Stimulated activated naive CD4-positive, alpha-beta T cell (primary cell): ENCODE measurements around the gene SALL1.

ENCODE experiments used
- DNase-seq, 6 experiments: peaks; one replicate each; lab custom pipeline; 2025; lab: John Stamatoyannopoulos, UW

SALL1 gene

DNA sequence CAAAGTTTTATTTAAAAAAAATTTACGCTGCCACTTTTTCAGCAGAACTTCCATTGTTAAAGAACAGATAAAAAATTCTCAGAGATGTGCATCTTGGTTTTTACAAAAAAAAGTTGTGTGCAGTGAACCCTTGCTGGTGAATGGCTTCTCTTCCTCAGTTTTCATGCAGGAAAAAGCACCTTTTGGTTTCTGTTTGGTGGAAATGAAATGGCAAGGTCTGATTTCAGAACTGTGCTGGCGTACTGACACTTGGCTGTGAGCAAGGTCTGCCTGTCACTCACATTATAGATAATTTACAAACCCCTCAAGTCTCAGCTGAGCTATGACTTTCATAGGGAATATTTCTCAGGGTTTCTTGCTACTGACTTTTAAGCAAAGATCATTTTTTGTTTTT is 5.7 kb upstream of the SALL1 start:
- DNase-seq = no peak

DNA sequence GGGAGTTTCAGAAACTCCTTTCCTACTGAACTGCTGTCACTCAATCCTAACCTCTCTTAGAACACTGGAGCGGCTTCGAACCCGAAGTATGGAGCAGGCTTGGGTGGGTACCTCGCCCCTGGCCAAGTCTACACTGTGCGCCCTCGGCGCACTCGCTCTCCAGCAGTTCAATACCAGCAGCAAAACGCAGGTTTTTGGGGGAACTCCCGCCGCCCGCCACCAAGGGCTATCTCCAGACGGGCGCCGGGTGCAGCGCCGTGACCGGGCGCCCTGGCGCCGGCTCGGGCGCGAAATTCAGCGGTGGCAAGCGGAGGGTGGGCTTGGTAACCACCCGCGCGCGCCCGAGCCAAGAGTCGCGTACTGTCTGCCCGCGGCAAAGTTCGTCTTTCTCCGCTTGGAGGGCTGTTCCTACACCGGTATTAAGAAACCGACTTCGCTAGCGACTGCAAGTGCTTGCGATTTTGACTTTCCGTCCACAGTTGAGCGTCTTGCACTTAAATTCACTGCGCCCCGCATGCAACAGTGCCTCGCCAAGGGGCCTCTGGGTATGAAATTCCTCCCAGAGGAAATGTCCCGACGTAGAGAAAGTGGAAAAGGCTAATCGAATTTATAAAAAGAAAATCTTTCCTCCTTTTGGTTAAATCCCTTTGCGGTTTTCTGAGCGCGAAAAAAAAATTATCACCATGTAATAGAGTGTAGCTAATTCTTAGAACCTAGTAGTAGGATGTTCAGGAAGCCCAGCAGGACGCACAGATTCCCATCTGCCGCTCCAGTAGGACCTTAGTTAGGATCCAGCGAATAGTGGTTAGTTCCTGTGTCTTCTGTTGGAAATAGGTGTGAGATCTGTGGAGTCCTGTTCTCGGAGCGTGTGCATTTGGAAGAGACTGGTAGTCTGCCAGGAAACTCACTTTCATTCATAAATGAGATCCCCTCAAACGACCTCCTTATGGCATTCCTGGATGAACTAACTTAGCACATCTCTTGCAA is 5.0 kb upstream of the SALL1 start:
- DNase-seq = no peak

DNA sequence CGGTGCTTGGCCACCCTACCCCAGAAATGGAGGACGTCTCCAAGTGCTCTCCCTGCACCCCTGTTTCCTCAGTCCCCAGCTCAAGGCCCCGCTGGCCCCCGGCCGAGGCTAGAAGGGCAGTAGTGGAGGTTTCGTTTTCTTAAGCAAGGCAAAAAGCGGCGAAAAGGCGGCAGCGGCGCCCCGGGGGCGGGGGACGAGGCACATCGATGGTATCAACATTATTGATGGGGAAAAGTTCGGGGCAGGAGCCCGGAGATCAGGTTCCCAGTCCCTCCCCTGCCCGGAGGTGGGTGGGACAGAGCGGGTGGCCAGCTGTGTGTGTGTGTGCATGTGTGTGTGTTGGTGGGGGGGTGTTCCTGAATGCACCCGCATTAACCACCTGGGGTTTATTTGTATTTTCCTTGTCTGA is 4.1 kb upstream of the SALL1 start:
- DNase-seq = no peak

DNA sequence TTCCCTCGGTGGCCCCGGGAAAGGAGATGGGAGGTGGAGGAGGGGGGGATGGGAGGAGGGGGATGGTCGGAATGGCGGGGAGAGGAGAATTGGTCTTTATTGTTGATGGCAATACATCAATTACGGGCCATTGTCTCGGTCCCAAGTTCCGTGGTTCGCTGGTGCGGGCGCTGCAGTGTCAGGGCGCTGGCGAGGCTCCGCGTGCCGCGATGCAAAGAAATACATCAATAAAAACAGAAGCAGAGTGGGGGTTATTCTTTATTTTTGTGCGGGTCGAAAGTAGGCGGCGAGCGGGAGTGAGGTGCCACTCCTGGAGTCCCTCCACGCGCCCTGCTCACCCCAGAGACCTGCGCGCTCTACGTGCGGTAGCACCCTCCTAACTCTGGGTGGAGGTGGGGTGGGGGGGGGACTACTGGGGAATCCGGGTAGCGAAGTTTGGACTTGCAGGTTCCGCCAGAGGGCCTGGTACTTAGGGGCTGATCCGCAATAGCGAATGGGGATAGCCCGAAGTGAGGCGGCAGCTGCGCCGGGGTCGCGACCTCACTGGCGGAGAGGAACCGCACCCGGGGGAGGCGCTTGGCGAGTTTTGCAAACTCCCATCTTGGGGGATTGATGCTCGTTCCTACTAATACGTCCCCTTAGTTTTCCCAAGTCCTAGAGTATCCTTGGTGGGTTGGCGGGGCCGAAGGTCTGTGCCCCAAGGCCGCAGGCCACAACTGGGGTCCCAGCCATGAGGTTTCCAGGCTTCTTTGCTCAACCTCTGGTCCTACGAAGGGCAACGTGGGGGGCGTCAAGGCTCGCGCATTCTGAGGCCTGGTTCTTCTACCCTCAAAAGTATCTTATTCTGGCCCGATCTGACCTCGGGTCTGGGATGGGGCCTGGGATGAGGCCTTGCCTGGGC is 3.5 kb upstream of the SALL1 start:
- DNase-seq = no peak

DNA sequence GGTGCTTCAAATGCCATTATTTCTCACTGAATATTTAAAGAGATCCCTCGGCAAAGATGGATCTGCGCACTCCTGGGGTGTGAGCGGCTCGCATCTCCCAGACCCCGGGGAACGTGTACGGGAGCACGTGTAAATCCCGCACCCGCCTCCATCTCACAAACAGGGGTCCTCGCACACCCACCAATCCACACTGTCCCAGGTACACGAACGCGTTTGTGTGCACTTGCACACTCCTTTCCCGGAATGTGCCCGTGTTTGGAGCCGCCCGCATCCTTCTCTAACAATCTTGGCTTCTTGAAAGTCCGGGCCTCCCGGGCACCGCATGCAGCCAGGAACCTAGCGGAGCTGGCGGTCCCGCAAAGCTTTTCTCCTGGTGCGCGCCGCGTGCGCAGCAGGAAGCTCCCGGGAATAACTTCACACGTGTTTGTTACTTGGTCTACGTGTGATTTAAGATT is 2.5 kb upstream of the SALL1 start:
- no peak for DNase-seq

DNA sequence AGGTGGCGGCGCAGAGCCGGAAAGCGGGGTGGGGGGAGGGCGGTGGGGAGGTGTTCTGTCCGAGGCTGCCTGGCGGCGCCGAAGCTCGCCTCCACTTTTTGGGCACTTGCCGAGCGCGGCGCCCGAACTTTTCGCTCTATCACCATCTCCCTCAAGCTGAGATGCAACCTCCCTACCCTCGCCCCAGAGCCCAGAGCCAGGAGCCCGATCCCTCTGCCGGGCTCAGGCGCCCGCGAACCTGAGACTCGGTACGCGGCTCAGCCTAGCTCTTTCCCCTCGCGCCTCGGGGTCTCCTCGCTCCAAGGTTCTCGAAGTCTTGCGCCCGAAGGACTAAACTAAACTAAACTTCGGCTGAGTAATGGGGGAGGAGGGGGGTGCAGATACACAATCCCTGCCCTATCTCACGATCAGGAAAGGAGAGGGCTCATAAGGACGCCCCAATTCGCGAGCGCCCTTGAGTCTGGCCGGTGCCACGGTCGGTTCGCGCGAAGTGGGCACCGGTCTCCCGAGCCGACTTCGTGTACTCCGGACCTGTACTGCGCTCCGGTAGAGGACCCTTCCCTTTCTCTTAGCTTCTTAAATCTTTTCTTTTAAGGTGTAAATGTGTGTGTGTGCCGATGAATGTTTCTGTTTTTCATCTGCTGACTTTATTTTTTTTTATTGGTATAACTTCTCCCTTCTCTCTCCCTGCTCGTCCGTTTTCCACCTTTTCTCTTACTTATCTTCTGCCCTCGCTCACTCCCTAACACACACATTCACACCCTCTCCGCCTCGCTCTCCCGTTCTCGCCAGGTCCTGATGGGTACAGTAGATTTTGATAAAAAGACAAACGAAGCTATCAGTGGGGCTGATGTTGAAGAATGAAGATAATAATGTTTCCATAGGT is 1.9 kb upstream of the SALL1 start:
- no peak for DNase-seq

DNA sequence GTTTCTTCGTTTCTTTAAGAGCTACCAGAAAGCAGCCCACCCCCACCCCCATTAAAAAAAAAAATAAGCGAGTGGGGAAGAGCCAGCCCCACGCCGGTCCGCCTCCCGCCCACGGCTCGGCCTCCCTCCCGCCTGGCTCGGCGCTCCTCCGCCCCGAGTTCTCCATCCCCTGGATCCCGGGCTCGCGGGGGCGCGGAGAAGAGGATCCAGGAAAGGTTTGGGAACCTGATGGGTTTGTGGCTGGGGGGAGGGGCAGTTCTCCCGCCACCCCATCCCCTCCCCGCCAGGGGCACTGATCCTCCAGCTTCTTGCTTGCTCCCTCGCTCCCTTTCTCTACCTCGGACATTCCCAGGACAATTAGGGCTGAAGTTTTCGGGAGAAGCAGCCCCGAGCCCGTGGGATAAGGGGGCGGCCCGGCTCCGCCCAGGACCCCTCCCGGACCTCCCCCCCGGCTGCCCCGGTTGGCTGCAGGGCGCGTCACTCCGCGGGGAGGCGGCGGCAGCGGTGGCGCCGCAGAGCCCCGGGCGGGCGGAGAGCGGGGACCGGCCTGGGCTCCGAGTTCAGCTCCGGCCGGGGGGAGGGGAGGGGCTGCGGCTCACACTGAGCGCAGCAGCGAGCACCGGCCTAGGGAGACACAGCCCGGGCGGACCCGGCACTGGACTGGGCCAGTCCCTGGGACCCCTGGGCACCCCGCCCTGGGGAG is 1.0 kb upstream of the SALL1 start:
- no peak for DNase-seq

DNA sequence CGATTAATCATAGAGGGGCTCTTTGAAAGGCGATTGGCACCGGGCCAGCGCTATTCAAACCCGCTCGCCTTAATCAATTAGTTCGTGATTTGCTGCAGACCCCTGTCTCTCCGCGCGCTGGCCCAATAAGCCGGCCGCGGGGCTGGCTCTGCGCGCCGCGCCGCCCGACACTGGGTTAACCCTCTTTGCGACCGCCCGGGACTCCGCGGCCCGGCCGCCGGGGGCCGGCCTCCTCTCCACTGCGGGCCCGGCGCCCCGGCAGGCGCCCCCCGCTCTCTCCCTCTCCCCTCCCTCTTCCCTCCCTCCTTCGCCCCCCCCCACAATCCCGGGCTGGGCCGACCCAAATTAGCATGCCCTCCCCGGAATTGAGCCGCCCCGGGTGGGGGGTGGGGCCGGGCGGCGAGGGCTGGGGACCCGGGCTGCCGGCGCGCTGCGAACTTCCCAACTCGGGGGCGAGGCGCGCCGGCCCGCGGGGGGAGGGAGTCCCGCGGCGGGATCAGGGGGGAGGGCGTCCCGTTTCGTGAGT is 428 bp upstream of the SALL1 start:
- no peak for DNase-seq

DNA sequence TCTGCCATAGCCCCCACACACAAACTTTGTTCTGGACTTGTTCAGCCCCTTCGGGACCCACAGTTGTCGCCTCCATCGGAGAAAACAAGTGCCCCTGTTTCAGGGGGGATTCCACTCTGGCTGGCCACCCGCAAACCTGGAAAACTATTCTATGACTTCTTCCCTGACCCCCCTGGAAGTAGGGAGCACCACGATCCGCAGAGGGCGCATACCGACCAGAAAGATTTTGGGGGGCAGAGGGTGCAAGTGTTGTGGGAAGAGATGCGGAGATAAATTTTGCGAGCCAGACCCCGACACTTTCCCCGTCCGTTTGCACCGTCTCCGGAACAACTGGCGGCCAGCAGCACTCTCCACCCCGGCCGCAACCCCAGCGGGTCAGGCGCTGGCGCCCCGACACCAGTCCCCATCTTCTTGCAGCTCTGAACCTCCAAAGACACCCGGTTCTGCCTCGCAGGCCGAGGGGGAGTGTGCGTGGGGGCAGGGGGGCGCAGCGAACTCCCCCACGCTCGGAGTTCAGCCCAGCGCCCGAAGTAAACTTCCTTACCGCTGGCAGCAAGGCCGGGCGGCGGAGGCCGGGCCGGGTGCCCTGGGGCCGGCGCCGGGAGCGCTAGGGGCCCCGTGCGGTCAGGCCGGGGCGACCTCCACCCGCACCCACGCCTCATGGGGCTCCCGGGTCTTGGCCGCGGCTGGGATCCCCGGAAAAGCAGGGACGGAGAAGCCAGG is 744 bp downstream of the SALL1 start:
- DNase-seq = no peak

DNA sequence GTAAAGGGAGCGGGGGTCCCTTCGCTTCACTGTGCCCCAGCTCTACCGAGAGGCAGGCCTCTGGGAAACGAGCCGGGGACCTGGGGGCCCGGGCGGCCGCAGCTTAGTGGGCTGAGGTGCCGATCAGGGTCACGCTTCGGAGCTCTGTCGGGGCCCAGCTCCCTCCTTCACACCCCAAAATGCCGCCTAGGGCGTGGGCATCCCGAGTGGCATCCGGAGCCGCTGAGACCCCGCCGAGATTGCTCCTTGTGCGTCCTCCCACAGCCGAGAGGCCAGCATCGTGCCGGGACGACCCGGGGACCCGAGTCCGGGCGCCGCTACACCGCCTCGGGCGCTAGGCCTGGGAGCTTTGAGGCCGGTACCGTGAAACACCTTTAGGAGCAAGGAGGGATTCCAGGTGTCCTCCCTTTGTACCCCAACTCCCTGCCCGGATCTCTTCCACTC is 1.3 kb downstream of the SALL1 start:
- no peak for DNase-seq

DNA sequence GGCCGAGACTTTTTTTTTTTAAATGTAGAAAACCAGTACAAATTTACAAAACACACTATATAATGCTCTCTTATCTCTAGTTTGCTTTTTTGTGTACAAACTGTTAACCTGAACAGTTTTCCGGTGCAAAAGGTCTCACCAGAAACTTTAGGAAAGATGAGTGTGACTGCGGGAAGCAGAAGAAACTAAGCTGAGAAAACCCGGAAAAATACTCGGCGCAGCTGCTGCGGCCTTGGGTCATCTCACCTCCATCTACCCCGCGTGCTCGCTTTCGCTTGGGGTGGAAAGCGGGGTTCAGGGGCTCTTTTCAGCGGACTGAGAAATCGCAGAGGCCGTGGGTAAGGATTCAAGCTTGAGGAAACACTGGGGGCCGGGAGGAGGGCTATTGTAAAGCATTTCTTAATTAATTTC is 1.8 kb downstream of the SALL1 start:
- no peak for DNase-seq

DNA sequence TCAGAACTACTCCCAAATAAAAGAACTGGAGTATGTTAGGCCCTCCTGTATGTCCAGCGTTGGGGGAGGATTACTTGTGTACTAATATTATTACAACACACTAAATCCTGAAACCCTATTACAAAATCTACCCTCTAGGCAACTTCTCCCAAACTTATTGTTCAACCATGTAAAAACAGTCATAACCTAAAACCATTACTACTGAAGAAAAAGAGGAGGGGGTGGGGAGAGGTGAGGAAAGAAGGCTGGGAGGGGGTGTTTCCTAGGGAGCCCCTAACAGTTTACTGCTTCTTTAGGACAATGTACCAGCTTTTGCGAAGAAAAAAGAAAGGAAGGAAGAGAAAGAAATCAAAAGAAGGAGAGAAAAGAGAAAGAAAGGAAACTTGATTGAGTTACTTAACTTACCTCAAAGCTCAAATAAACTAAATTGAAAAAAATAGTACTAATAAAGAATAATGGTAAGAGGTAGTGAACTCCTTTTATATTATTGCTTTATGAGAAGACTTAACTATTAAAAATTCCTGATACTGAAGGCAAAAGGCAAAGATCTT is 2.3 kb downstream of the SALL1 start:
- DNase-seq = no peak

DNA sequence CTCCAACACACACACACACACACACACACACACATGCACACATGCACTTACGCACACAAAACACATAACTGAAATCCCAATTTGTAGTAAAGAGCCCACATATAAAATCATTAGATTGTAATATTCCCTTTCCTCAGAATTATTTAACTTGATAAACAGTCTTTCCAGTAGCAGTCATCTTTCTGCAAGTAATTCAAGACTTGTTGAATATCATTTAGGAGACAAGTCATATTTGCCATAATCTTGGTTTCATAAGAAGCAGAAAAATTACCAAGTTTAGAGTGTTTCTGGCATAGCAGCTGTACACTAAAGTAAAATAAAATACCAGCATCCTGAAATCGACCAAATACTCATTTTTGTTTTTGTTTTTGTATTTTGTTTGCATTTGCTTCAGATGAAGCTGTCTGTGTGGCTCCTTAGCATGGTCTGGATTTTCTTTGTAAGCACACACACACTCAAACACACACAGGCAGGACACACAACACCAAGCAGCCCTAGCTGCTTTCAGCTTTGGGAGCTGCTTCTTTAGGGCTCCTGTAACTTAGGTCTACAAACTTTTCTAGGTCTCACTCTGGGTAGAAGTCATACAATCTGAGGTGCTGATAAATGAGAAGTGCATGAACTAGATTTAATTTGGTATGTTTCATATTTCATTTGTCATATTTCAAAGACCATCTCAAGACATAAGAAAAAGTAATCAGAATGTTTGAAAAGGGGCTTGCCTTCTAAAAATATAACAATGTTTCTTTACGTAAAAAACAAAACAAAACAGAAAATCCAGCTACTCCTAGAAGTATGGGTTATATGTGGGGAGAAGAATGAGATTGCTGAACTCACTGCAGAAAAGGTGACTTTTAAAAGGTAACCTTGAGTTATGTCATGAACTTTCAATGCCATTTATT is 3.0 kb downstream of the SALL1 start:
- DNase-seq = no peak

DNA sequence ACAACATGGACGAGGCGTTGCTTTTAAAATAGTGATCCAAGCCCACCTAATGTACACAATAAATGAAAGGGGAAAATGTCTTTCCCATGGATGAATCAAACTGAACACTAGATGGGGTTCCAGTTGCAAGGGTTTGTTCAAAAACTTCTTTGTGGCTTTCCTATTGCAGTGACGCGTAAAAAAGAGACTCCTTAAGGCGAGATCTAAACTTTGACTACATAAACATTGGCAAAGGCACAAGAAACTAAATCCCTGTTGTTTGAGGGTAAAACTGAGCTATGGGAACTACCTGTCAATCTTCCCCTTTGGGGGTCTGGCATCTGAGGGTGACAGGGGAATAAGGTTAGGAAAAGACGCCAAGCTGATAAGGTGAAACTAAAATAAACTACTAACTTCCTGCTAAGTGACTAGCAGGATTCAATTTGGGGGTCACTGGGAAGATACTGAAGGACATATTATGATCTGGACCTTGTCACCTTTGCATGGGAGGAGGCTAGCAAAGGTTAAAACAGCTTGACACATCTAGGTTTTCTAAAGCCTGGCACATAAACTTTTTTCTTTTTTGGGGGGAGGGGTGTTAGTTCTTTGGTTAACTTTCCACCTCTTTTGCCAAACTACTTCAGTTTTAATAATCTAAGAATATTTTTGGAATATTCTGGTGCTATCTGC is 4.7 kb downstream of the SALL1 start:
- no peak for DNase-seq

DNA sequence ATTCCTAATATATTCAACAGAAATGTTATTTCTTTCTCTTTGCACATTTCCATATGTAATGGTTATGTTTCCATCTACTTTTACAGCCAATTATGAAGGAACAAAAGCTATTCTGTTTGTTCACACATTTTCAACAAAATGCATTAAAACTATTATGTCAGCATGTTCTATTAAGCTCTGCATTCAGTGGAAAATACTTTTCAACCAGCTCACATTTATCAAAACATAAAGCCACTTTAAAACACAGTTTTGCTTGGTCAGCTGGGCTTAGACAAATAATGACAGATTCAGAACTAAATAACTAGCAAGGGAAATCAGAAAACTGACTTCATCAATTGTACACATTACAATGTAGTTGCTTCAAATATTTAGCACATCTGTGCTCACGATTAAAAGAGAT is 6.9 kb downstream of the SALL1 start:
- no peak for DNase-seq

DNA sequence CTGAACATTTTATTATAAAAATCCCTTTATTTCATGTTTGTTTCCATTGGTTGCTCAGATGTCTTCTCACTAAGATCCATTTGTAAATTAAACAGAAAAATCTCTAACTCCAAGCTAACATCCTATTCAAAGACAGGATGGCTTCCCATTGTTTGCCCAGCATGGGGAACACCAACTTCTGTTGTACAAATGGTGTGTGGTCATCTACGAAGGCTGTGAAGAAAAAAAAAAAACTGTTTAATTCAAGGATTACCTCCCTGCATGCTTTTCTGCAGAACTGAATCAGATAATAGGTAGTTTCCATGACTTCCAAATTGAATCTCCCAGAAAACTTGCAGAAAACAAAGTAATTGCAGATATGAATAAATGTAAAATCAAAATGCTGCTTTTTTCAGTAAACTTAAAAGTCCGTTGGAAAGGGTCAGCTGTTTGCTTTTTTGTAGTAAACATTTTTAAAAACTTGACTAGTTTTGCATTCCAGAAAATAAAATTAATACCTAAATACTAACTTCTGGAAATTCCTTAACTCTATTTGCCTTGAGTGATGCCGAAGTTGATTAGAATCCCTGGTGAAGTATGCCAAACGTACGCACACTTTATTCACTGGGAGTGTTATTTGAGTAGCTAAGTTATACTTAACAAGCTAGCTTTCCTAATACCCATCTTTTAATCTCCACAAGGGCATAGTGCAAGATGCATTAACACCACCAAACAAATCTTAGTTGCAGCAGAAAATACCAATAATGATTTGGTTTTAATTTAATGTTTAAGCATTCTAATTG is 7.7 kb downstream of the SALL1 start:
- DNase-seq = no peak

DNA sequence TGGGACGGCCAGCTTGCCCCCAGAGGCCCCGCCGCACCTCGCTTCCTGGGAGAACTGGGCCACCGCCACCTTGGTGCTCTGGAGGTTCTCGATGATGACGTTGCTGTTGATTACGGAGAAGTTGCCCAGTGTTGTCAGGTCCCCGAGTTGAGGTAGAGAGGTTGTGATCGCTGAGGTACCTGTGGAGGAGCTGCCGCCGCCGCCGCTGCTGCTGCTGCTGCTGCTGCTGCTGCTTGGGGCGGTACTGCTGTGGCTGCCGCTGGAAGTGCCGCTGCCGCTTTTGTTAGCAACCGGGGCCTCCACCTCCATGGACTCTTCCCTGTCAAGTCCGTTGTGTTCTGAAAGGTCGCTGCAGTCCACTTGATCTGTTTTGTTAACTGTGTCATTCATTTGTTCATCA is 9.5 kb downstream of the SALL1 start:
- no peak for DNase-seq
